ENCODE results near the gene BTNL3.
"Not testable (repeated sequence)": the region's sequence is repeated elsewhere in the genome, so short reads cannot be mapped to it uniquely, and the experiment has no call there.

The BTNL3 gene

GRCh38 chr5:180988592-180988991 lies at the start of gene BTNL3:
Gene BTNL3, plus strand, starts transcription at chr5:180988846. Its CDS starts 183 bp downstream, at chr5:180989029.
- no peak for DNase-seq

GRCh38 chr5:180950291-180950949 lies 38.2 kb upstream of the BTNL3 start:
- no peak for DNase-seq

GRCh38 chr5:180959661-180960060 lies 29.0 kb upstream of the BTNL3 start:
- DNase-seq: no peak

- no peak for DNase-seq
Observed at GRCh38 chr5:180960209-180960608, 28.4 kb upstream of the BTNL3 start.

GRCh38 chr5:180969406-180969805 lies 19.2 kb upstream of the BTNL3 start:
- DNase-seq: no peak

GRCh38 chr5:180970336-180970735 lies 18.3 kb upstream of the BTNL3 start:
- DNase-seq: no peak

GRCh38 chr5:180970875-180971274 lies 17.8 kb upstream of the BTNL3 start:
- DNase-seq: no peak

GRCh38 chr5:180974612-180975315 lies 13.9 kb upstream of the BTNL3 start:
- DNase-seq: no peak

- DNase-seq: no peak
Observed at GRCh38 chr5:180975338-180975737, 13.3 kb upstream of the BTNL3 start.

- no peak for DNase-seq
Observed at GRCh38 chr5:180976518-180976917, 12.1 kb upstream of the BTNL3 start.

GRCh38 chr5:180977852-180978251 lies 10.8 kb upstream of the BTNL3 start:
- DNase-seq: no peak

GRCh38 chr5:180982008-180982741 lies 6.5 kb upstream of the BTNL3 start:
- no peak for DNase-seq

GRCh38 chr5:180988016-180988415 lies 630 bp upstream of the BTNL3 start:
- no peak for DNase-seq

- DNase-seq: no peak
Observed at GRCh38 chr5:180990086-180990881, 1.6 kb downstream of the BTNL3 start.

GRCh38 chr5:180990882-180991242 lies 2.2 kb downstream of the BTNL3 start:
- DNase-seq: no peak

- no peak for DNase-seq
Observed at GRCh38 chr5:181001947-181002346, 13.3 kb downstream of the BTNL3 start.

- no peak for DNase-seq
Observed at GRCh38 chr5:181005791-181006190, 17.1 kb downstream of the BTNL3 start.

GRCh38 chr5:181008136-181008535 lies 19.5 kb downstream of the BTNL3 start:
- no peak for DNase-seq

GRCh38 chr5:181010018-181010417 lies 21.4 kb downstream of the BTNL3 start:
- not testable (repeated sequence) for DNase-seq

GRCh38 chr5:181014654-181015053 lies 26.0 kb downstream of the BTNL3 start:
- DNase-seq: not testable (repeated sequence)

GRCh38 chr5:181017448-181017847 lies 28.8 kb downstream of the BTNL3 start:
- not testable (repeated sequence) for DNase-seq

GRCh38 chr5:181020688-181021087 lies 32.0 kb downstream of the BTNL3 start:
- no peak for DNase-seq

Measured in NCI-H1436 (cell line).